Astrocyte (in vitro differentiated cells and primary cell): ENCODE results near the gene ADRA2A.

ENCODE experiments used
- EZH2 ChIP-seq: IDR thresholded peaks from 2 replicates; pipeline ENCODE4 v1.6.1; 2012; ENCODE audit warnings: mild to moderate bottlenecking, low read length, inconsistent platforms; ENCODE audit not compliant: insufficient read depth
- TF ChIP-seq, protein P1 (sequence below): IDR thresholded peaks from 2 replicates; pipeline ENCODE4 v1.5.1; 2011; ENCODE audit warnings: low read depth, mild to moderate bottlenecking, inconsistent platforms, low read length, moderate library complexity; ENCODE audit not compliant: insufficient read depth

DNA sequence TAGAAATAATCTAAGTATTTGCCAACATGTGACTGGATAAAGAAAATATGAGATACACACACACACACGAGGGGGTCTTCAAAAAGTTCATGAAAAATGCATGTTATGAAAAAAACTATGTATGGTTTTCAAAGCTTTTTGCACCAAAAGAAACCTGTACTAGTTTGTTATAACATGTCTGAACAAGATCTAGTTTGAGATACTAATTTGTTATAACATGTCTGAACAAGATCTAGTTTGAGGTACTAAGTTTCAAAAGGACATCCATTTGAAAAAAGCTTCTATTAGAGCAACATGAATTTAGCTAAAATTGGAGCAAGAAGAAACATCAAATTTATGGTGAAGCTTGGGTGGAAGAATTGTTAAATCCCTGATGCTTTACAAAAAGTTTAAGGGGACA is 19.8 kb upstream of the ADRA2A start:
- TF ChIP-seq, protein P1, sequence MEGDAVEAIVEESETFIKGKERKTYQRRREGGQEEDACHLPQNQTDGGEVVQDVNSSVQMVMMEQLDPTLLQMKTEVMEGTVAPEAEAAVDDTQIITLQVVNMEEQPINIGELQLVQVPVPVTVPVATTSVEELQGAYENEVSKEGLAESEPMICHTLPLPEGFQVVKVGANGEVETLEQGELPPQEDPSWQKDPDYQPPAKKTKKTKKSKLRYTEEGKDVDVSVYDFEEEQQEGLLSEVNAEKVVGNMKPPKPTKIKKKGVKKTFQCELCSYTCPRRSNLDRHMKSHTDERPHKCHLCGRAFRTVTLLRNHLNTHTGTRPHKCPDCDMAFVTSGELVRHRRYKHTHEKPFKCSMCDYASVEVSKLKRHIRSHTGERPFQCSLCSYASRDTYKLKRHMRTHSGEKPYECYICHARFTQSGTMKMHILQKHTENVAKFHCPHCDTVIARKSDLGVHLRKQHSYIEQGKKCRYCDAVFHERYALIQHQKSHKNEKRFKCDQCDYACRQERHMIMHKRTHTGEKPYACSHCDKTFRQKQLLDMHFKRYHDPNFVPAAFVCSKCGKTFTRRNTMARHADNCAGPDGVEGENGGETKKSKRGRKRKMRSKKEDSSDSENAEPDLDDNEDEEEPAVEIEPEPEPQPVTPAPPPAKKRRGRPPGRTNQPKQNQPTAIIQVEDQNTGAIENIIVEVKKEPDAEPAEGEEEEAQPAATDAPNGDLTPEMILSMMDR: no peak
- no peak for TF ChIP-seq EZH2
